Smooth muscle cell (in vitro differentiated cells): Measurements from ENCODE around the gene ITSN2. TPM values are rescaled to one million over a fixed set of nuclear protein-coding genes. Genes with fewer than 3 reads are reported as not detected.

Experiments
- DNase-seq: peaks from one replicate; lab custom pipeline; 2025; ENCODE audit not compliant: unreplicated experiment; lab: John Stamatoyannopoulos, UW
- H2AFZ ChIP-seq: fragments of 200-600 bp; sonication (generic); 2 replicates; pipeline ENCODE4 v1.6.0; 2016; ENCODE audit warnings: antibody characterized with exemption, low read depth, mild to moderate bottlenecking
- H3F3A ChIP-seq: fragments of 200-600 bp; sonication (generic); 2 replicates; pipeline ENCODE4 v1.6.0; 2017; ENCODE audit warnings: antibody characterized with exemption, low read depth
- H3K27ac ChIP-seq: fragments of 200-600 bp; sonication (generic); 2 replicates; pipeline ENCODE4 v1.5.1; 2016; ENCODE audit warnings: low read depth, mild to moderate bottlenecking
- H3K27me3 ChIP-seq: fragments of 200-600 bp; sonication (generic); 2 replicates; pipeline ENCODE4 v1.6.1; 2016; ENCODE audit warnings: low read depth, mild to moderate bottlenecking
- H3K36me3 ChIP-seq: fragments of 200-600 bp; sonication (generic); 2 replicates; pipeline ENCODE4 v1.5.1; 2016; ENCODE audit warnings: low read depth
- H3K4me1 ChIP-seq: fragments of 200-600 bp; sonication (generic); 2 replicates; pipeline ENCODE4 v1.5.1; 2016; ENCODE audit warnings: low read depth
- H3K4me2 ChIP-seq: fragments of 200-600 bp; sonication (generic); 2 replicates; pipeline ENCODE4 v1.6.0; 2016; ENCODE audit warnings: mild to moderate bottlenecking
- H3K4me3 ChIP-seq: fragments of 200-600 bp; sonication (generic); 2 replicates; pipeline ENCODE4 v1.5.1; 2016; ENCODE audit warnings: mild to moderate bottlenecking
- H3K79me2 ChIP-seq: fragments of 200-600 bp; sonication (generic); 2 replicates; pipeline ENCODE4 v1.6.0; 2016; ENCODE audit warnings: low read depth, mild to moderate bottlenecking
- H3K9ac ChIP-seq: fragments of 200-600 bp; sonication (generic); 2 replicates; pipeline ENCODE4 v1.6.0; 2016; ENCODE audit warnings: low read depth
- H3K9me3 ChIP-seq: fragments of 200-600 bp; sonication (generic); replicated peaks from 2 replicates; pipeline ENCODE4 v1.5.1; 2016; ENCODE audit warnings: low read depth
- H4K20me1 ChIP-seq: fragments of 200-600 bp; sonication (generic); 2 replicates; pipeline ENCODE4 v1.6.0; 2016; ENCODE audit warnings: low read depth
- WGBS: methylation state at CpG from one replicate; pipeline ENCODE4 v1.1.7; 2016; ENCODE audit warnings: low lambda C conversion rate; 5-methylcytosine and 5-hydroxymethylcytosine counted together
- polyA plus RNA-seq: library from polyadenylated mRNA; unstranded; fragments of >200 nt; fragmentation: Nextera tagmentation; extraction: Ambion mirVana; gene quantifications from 2 replicates; pipeline ENCODE4 v1.2.1, GENCODE V29; 2016
- total RNA-seq: library from RNA; depleted of rRNA; stranded (reverse); fragments of >200 nt; gene quantifications from 2 replicates; pipeline ENCODE4 v1.2.3, GENCODE V29; 2014
- TF ChIP-seq, protein P1 (sequence below): fragments of 200-600 bp; sonication (generic); IDR thresholded peaks from 2 replicates; pipeline ENCODE4 v1.5.1; 2017; ENCODE audit warnings: borderline replicate concordance, mild to moderate bottlenecking, antibody characterized with exemption; ENCODE audit not compliant: insufficient read depth, poor library complexity, severe bottlenecking

The ITSN2 gene
- total and polyA plus RNA-seq, 2 experiments from 2014 or later = 8.5 to 19.6 TPM

DNA sequence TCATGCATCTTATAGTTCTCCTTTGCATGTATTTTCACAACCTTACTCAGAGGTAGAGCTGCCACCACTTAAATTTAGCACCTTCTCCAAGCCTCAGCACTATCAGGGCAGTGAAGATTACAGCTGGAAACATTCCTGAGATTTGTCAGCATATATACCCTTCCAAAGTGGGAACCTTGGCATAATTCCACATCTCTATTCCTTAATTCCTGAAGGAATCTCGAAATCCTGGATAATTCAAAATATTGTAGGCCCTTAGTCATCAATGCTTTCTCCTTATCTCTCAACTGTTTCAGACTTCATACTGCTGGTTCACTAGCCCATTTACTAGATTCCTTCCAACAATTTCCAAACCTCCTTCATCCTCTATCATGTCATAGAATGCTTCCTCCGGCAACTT lies 87.4 kb downstream of the ITSN2 start:
- no peak overlapping the region for H3K4me3 ChIP-seq
- no peaks in the 10 kb centered on the region for H4K20me1 ChIP-seq
- no peak overlapping the region for H3K27ac ChIP-seq
- H3F3A ChIP-seq = no peaks in the 10 kb centered on the region
- H3K9me3 ChIP-seq = no peaks in the 10 kb centered on the region
- H3K79me2 ChIP-seq = no peaks in the 10 kb centered on the region
- H3K27me3 ChIP-seq = no peaks in the 10 kb centered on the region
- peaks cover 5% of the 10 kb centered on the region for H3K4me1 ChIP-seq
- no peak overlapping the region for H3K9ac ChIP-seq
- peaks cover 9% of the 10 kb centered on the region for H3K36me3 ChIP-seq
- no peak for DNase-seq
- H3K4me2 ChIP-seq = no peak overlapping the region
- H2AFZ ChIP-seq = no peak overlapping the region
- WGBS = 91% methylated on average over 2 of the region's 2 CpGs
- TF ChIP-seq, protein P1, sequence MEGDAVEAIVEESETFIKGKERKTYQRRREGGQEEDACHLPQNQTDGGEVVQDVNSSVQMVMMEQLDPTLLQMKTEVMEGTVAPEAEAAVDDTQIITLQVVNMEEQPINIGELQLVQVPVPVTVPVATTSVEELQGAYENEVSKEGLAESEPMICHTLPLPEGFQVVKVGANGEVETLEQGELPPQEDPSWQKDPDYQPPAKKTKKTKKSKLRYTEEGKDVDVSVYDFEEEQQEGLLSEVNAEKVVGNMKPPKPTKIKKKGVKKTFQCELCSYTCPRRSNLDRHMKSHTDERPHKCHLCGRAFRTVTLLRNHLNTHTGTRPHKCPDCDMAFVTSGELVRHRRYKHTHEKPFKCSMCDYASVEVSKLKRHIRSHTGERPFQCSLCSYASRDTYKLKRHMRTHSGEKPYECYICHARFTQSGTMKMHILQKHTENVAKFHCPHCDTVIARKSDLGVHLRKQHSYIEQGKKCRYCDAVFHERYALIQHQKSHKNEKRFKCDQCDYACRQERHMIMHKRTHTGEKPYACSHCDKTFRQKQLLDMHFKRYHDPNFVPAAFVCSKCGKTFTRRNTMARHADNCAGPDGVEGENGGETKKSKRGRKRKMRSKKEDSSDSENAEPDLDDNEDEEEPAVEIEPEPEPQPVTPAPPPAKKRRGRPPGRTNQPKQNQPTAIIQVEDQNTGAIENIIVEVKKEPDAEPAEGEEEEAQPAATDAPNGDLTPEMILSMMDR = no peak

DNA sequence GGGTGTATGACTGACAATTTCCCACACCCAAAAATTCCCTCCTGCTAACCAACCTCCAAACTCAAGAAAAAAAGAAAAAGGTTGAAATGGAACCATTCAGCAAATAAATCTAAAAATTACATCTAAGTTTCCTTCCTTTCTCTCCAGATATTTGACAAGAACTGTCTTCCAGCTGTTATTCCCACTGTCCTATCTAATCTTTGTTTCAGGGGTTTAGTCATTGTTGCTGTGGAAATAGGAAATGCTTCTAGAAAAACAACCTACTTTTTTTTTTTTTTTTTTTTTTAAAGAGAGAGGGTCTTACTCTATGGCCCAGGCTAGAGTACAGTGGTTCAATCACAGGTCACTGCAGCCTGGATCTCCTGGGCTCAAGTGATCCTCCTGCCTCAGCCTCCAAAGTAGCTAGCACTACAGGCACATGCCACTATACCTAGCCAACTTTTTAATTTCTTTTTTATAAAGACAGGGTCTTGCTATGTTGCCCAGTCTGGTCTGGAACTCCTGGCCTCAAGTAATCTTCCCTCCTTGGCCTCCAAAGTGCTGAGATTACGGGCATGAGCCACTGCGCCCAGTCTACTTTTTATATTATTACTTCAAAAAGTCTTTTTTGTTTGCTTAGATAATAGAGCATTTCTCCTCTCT lies 88.1 kb downstream of the ITSN2 start:
- Histone ChIP-seq H3K79me2 (no peaks in the 10 kb centered on the region), H3K4me2 (no peak overlapping the region), H3K27ac (no peak overlapping the region), H3K4me1 (peaks cover 5% of the 10 kb centered on the region), H4K20me1 (no peaks in the 10 kb centered on the region), H3K4me3 (no peak overlapping the region), H3K36me3 (peaks cover 9% of the 10 kb centered on the region), H3K9me3 (no peaks in the 10 kb centered on the region), H3K27me3 (no peaks in the 10 kb centered on the region), H3F3A (no peaks in the 10 kb centered on the region), H2AFZ (no peak overlapping the region), H3K9ac (no peak overlapping the region)
- no peak for DNase-seq
- WGBS = 95% methylated on average over 2 of the region's 2 CpGs
- TF ChIP-seq, protein P1 = no peak

DNA sequence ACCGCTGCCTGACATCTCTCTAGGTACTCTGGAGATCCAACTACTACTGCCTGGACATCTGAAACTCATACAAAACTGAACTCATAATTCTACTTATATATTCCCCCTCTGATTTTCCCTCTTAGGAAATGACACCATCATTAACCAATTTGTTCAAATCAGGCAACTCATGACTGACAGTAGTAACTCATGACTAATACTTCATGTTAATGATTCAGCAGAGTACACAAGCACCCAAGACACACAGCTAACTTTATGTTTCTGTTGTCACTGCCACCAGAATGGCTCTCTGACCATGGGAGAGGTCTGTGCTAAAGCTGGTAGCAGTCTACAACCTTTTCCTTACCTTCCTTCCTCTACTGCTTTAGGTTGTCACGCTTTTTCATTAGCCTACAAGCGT lies 91.1 kb downstream of the ITSN2 start:
- TF ChIP-seq, protein P1 = no peak
- WGBS = 100% methylated on average over 3 of the region's 3 CpGs
- H3K4me2 ChIP-seq = no peak overlapping the region

DNA sequence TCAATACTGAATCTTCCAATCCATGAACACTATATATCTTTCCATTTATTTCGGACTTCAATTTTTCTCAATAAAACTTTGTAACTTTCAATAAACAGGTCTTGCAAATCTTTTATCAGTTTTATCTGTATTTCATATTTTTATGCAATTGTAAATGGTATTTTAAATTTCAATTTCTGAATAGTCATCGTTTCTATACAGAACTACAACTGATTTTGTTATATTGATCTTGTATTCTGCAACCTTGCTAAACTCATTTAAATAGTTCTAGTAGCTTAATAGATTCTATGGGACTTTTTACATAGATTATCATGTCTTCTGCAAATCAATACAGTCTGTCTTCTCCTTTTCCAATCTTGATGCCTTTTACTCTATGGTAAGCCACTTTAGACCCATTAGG lies 95.1 kb downstream of the ITSN2 start:
- H3K9ac ChIP-seq = no peak overlapping the region
- H3K27me3 ChIP-seq = no peaks in the 10 kb centered on the region
- no peak overlapping the region for H3K27ac ChIP-seq
- no peak overlapping the region for H2AFZ ChIP-seq
- no peaks in the 10 kb centered on the region for H3K9me3 ChIP-seq
- no peak overlapping the region for H3K4me2 ChIP-seq
- no peak overlapping the region for H3K4me3 ChIP-seq
- no peaks in the 10 kb centered on the region for H3F3A ChIP-seq
- TF ChIP-seq, protein P1 = no peak
- no peak for DNase-seq
- no peaks in the 10 kb centered on the region for H3K79me2 ChIP-seq
- peaks cover 15% of the 10 kb centered on the region for H3K36me3 ChIP-seq
- H4K20me1 ChIP-seq = no peaks in the 10 kb centered on the region
- WGBS = 97% methylated on average over 2 of the region's 2 CpGs
- H3K4me1 ChIP-seq = no peaks in the 10 kb centered on the region

More for the DNA sequence above, 91.1 kb downstream of the ITSN2 start:
- Histone ChIP-seq H3K27ac (no peak overlapping the region), H3K9me3 (no peaks in the 10 kb centered on the region), H3K9ac (no peak overlapping the region), H3K4me1 (no peaks in the 10 kb centered on the region), H3F3A (no peaks in the 10 kb centered on the region), H4K20me1 (no peaks in the 10 kb centered on the region), H2AFZ (no peak overlapping the region), H3K79me2 (no peaks in the 10 kb centered on the region), H3K36me3 (peaks cover 9% of the 10 kb centered on the region), H3K4me3 (no peak overlapping the region), H3K27me3 (no peaks in the 10 kb centered on the region)
- no peak for DNase-seq
